NB4 (cell line): ENCODE data around the gene NNMT.
"Not testable (repeated sequence)": the region's sequence is repeated elsewhere in the genome, so short reads cannot be mapped to it uniquely, and the experiment has no call there.

ENCODE experiments used
- DNase-seq: peaks from one replicate; pipeline ENCODE4 v3.0.0; 2010; ENCODE audit warnings: low read depth
- H3K4me3 ChIP-seq: one replicate; pipeline ENCODE4 v1.5.1; 2011; ENCODE audit warnings: mild to moderate bottlenecking, low read depth, low read length, moderate library complexity
- MYC ChIP-seq: IDR thresholded peaks from 2 replicates; pipeline ENCODE4 v1.6.1; 2011; ENCODE audit warnings: low read depth, low read length
- POLR2A ChIP-seq: IDR thresholded peaks from 2 replicates; pipeline ENCODE4 v1.6.1; 2011; ENCODE audit warnings: mild to moderate bottlenecking; ENCODE audit not compliant: insufficient read length; ENCODE audit errors: extremely low read depth
- TF ChIP-seq, protein P1 (sequence below): IDR thresholded peaks from one replicate; pipeline ENCODE4 v1.5.1; 2012; ENCODE audit warnings: low read depth, low read length
- TF ChIP-seq, protein P2 (sequence below): IDR thresholded peaks from 2 replicates; pipeline ENCODE4 v1.6.1; 2011; ENCODE audit warnings: low read depth, low read length

The NNMT gene

GRCh38 chr11:114326151-114326550 lies 30.0 kb downstream of the NNMT start:
- TF ChIP-seq POLR2A (no peak), MYC (no peak)
- TF ChIP-seq, protein P1, sequence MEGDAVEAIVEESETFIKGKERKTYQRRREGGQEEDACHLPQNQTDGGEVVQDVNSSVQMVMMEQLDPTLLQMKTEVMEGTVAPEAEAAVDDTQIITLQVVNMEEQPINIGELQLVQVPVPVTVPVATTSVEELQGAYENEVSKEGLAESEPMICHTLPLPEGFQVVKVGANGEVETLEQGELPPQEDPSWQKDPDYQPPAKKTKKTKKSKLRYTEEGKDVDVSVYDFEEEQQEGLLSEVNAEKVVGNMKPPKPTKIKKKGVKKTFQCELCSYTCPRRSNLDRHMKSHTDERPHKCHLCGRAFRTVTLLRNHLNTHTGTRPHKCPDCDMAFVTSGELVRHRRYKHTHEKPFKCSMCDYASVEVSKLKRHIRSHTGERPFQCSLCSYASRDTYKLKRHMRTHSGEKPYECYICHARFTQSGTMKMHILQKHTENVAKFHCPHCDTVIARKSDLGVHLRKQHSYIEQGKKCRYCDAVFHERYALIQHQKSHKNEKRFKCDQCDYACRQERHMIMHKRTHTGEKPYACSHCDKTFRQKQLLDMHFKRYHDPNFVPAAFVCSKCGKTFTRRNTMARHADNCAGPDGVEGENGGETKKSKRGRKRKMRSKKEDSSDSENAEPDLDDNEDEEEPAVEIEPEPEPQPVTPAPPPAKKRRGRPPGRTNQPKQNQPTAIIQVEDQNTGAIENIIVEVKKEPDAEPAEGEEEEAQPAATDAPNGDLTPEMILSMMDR, result no peak
- TF ChIP-seq, protein P2, sequence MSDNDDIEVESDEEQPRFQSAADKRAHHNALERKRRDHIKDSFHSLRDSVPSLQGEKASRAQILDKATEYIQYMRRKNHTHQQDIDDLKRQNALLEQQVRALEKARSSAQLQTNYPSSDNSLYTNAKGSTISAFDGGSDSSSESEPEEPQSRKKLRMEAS, result no peak
- no peak for DNase-seq
- H3K4me3 ChIP-seq, result no peak overlapping the region

DNA sequence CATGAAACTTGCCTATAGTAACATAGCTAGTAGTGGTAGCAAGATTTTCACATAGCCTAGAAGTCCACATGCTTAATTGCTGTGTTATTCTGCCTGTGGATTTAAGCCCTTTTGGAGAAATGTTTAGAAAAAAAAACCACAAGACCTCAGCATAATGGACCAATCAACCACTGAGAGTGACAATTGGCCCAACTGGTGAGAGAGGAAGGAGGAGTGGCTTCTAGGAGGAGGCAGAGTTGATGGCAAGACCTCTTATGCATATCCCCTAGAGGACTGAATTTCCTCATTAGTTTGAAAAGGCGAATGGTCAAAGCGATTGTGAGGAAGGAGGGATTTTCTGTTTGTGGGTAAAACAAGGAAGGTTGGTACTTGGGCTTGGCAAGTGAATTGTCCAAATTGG lies 30.6 kb downstream of the NNMT start:
- TF ChIP-seq POLR2A (no peak), MYC (no peak)
- TF ChIP-seq, protein P1, result no peak
- TF ChIP-seq, protein P2, result no peak

GRCh38 chr11:114330373-114330772 lies 34.2 kb downstream of the NNMT start:
- no peak for DNase-seq
- TF ChIP-seq POLR2A (no peak), MYC (no peak)
- TF ChIP-seq, protein P2, result no peak
- TF ChIP-seq, protein P1, result no peak
- no peak overlapping the region for H3K4me3 ChIP-seq

More for the DNA sequence above, 30.6 kb downstream of the NNMT start:
- H3K4me3 ChIP-seq, result no peak overlapping the region
- peak; percentile 67 for DNase-seq

DNA sequence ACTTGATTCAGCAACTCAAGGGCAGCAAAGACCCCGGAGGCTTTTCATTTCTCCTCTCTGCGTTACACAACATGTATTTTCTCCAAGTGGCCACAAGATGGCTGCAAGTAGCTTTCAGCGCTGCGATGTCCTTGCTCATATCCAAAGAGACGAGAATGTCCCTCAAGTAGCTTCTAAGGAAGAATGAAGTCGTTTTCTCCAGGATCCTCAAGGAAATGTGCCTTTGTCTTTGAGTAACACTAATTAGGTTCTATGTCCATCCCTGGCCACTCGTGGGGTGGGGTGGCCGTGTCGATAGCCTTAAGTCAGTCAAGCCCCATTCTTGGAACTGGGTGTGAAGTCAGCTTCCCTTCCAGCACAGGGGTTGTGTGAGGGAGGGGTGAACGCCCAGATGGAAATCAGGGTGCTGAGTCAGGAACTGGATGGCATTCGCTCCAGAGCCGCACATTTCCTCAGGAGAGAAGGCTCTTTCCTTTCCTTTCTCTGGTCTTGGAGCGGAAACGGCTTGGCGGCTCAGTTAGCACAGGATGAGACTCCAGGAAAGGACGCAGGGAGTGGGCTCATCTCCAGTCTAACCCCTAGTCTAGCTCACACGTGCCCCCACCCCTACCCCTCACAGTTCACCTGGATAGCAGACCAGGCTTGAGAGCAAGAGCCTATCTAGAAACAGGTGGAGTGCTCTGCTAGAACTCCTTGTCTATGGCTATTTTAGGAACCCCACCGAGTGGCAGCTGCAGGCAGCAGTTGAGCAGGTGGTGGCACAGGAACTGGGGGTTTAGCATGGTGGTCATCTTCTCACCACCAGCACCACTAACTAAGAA lies 44.3 kb downstream of the NNMT start:
- no peak overlapping the region for H3K4me3 ChIP-seq
- peak; percentile 74 for DNase-seq
- TF ChIP-seq POLR2A, result no peak
- TF ChIP-seq, protein P1, result peak; percentile 88
- TF ChIP-seq, protein P2, result peak; percentile 43; the same call in 1 of the 2 replicates

DNA sequence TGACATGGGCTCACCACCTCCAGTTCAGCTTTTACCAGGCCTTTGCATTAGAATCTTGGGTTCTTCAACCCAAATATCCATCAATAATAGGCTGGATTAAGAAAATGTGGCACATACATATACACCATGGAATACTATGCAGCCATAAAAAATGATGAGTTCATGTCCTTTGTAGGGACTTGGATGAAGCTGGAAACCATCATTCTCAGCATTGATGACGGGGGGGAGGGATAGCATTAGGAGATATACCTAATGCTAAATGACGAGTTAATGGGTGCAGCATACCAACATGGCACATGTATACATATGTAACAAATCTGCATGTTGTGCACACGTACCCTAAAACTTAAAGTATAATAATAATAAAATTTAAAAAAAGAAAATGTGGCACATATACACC lies 45.5 kb downstream of the NNMT start:
- not testable (repeated sequence) for H3K4me3 ChIP-seq, DNase-seq

GRCh38 chr11:114342476-114342875 lies 46.3 kb downstream of the NNMT start:
- TF ChIP-seq POLR2A (no peak), MYC (no peak)
- TF ChIP-seq, protein P2, result no peak
- TF ChIP-seq, protein P1, result no peak
- no peak for DNase-seq
- H3K4me3 ChIP-seq, result no peak overlapping the region
